HG02623 (cell line): ENCODE results near the gene COL4A2.

Source experiments
- ATAC-seq: cut with Tn5 transposase; IDR thresholded peaks from one replicate; pipeline ENCODE4 v1.9.1; 2021; ENCODE audit warnings: moderate library complexity; ENCODE audit not compliant: unreplicated experiment

Gene COL4A2

GRCh38 chr13:110503037-110503901 lies 196.2 kb downstream of the COL4A2 start:
- ATAC-seq, result no peak

GRCh38 chr13:110503979-110504499 lies 197.0 kb downstream of the COL4A2 start:
- ATAC-seq, result no peak

GRCh38 chr13:110505594-110505993 lies 198.5 kb downstream of the COL4A2 start:
- ATAC-seq, result no peak

GRCh38 chr13:110506396-110506795 lies 199.3 kb downstream of the COL4A2 start:
- ATAC-seq, result no peak

- no peak for ATAC-seq
These were observed 199.9 kb downstream of the COL4A2 start for GRCh38 chr13:110506859-110507566.

GRCh38 chr13:110507678-110508381 lies 200.7 kb downstream of the COL4A2 start:
- no peak for ATAC-seq

GRCh38 chr13:110509478-110509926 lies 202.4 kb downstream of the COL4A2 start:
- ATAC-seq, result no peak

- ATAC-seq, result no peak
These were observed 203.1 kb downstream of the COL4A2 start for GRCh38 chr13:110509971-110510786.

- no peak for ATAC-seq
These were observed 204.6 kb downstream of the COL4A2 start for GRCh38 chr13:110511509-110512181.

- ATAC-seq, result no peak
These were observed 205.2 kb downstream of the COL4A2 start for GRCh38 chr13:110512198-110512740.

GRCh38 chr13:110516500-110516899 lies 209.4 kb downstream of the COL4A2 start:
- ATAC-seq, result no peak

- no peak for ATAC-seq
These were observed 210.6 kb downstream of the COL4A2 start for GRCh38 chr13:110517505-110518225.

GRCh38 chr13:110518226-110518525 lies 211.1 kb downstream of the COL4A2 start:
- no peak for ATAC-seq

GRCh38 chr13:110518571-110518970 lies 211.5 kb downstream of the COL4A2 start:
- ATAC-seq, result no peak

GRCh38 chr13:110519046-110519445 lies 212.0 kb downstream of the COL4A2 start:
- no peak for ATAC-seq

- ATAC-seq, result no peak
These were observed 212.4 kb downstream of the COL4A2 start for GRCh38 chr13:110519506-110519905.

- no peak for ATAC-seq
These were observed 213.6 kb downstream of the COL4A2 start for GRCh38 chr13:110520431-110521295.

GRCh38 chr13:110521296-110521680 lies 214.2 kb downstream of the COL4A2 start:
- no peak for ATAC-seq
